K562 (cell line): Measurements from ENCODE around the gene CLP1. TPM values are rescaled to one million over a fixed set of nuclear protein-coding genes. Genes with fewer than 3 reads are reported as not detected.

Experiments used
- ATAC-seq: fragments of 200-7000 bp; cut with Tn5 transposase; 3 replicates; pipeline ENCODE4 v1.9.1; 2020; ENCODE audit warnings: moderate library complexity
- BruUV-seq: library from RNA; stranded (reverse); fragments of 400-500 nt; replicated peaks from 2 replicates; lab custom pipeline; 2021; lab: Mats Ljungman, UMichigan
- CTCF ChIA-PET: fragments of 300-600 bp; formaldehyde crosslinking; extraction: SDS; loops from one replicate; lab custom pipeline; 2021; ENCODE audit warnings: low intra/inter-chr PET ratio; lab: Yijun Ruan, JAX
- POLR2A ChIA-PET: fragments of 300-600, 350-650 bp; sonication (Branson Sonifier 250); formaldehyde crosslinking; extraction: SDS; loops from one replicate; lab custom pipeline; 2021; ENCODE audit warnings: antibody characterized with exemption, inconsistent platforms; lab: Yijun Ruan, JAX
- DNase-seq, 4 experiments: peaks; one replicate each; pipeline versions ENCODE4 v3.0.0 to v3.0.0-alpha.2; 2011 to 2018; ENCODE audit warnings: low spot score in 3 of 4, mixed read lengths in 3 of 4; ENCODE audit errors: extremely low read depth in 1 of 4
- FAIRE-seq: peaks from 2 replicates; lab custom pipeline; 2011; peaks lifted over from hg19 to GRCh38; lab: Jason Lieb, UNC
- H2AFZ ChIP-seq: 2 replicates; pipeline ENCODE4 v1.6.0; 2011; ENCODE audit warnings: low read depth, low read length, control low read depth, inconsistent platforms
- H3K27ac ChIP-seq: fragments of 200-600 bp; 3 replicates; pipeline ENCODE4 v1.8.0; 2011; ENCODE audit warnings: low read depth, mild to moderate bottlenecking, control low read depth, inconsistent platforms, low read length, moderate library complexity, mixed read lengths; ENCODE audit errors: extremely low read depth
- H3K27me3 ChIP-seq, 2 experiments: fragments of 300-600 bp in 1 of 2; 2 replicates in 1 of 2; 3 replicates in 1 of 2; pipeline versions ENCODE4 v1.6.0 to v1.8.0; 2011; ENCODE audit warnings: inconsistent platforms in 2 of 2, low read length in 2 of 2, mild to moderate bottlenecking in 1 of 2, mixed read lengths in 1 of 2, moderate library complexity in 1 of 2; ENCODE audit not compliant: control insufficient read depth in 2 of 2, insufficient read depth in 2 of 2
- H3K36me3 ChIP-seq: fragments of 300-600 bp; 3 replicates; pipeline ENCODE4 v1.8.0; 2011; ENCODE audit warnings: mild to moderate bottlenecking, low read length, inconsistent platforms; ENCODE audit not compliant: control insufficient read depth, insufficient read depth
- H3K4me1 ChIP-seq, 2 experiments: fragments of 200-600 bp in 1 of 2; replicated peaks in 1 of 2; 2 replicates in 1 of 2; 3 replicates in 1 of 2; pipeline versions ENCODE4 v1.5.1 to v1.8.0; 2011; ENCODE audit warnings: inconsistent platforms in 2 of 2, low read length in 2 of 2, mild to moderate bottlenecking in 1 of 2, mixed read lengths in 1 of 2, moderate library complexity in 1 of 2; ENCODE audit not compliant: control insufficient read depth in 2 of 2, insufficient read depth in 2 of 2
- H3K4me2 ChIP-seq: 2 replicates; pipeline ENCODE4 v1.6.1; 2011; ENCODE audit warnings: low read length, control low read depth, inconsistent platforms, mixed read lengths; ENCODE audit not compliant: insufficient read depth
- H3K4me3 ChIP-seq: fragments of 200-600 bp; sonication (generic), shearing (Covaris generic); 2 replicates; pipeline ENCODE4 v1.5.1; 2016; ENCODE audit warnings: control low read depth, inconsistent platforms
- H3K79me2 ChIP-seq: fragments of 200-600 bp; 3 replicates; pipeline ENCODE4 v1.8.0; 2011; ENCODE audit warnings: low read length, inconsistent platforms; ENCODE audit not compliant: control insufficient read depth, insufficient read depth
- H3K9ac ChIP-seq, 2 experiments: 2 replicates each; pipeline versions ENCODE4 v1.6.0 to v1.6.1; 2011; ENCODE audit warnings: low read depth in 2 of 2, low read length in 2 of 2, control low read depth in 1 of 2, inconsistent platforms in 1 of 2, mild to moderate bottlenecking in 1 of 2, mixed read lengths in 1 of 2; ENCODE audit not compliant: insufficient read depth in 1 of 2
- H3K9me1 ChIP-seq: one replicate; pipeline ENCODE4 v1.6.0; 2011; ENCODE audit warnings: inconsistent platforms, mild to moderate bottlenecking, low read length, moderate library complexity; ENCODE audit not compliant: control insufficient read depth, insufficient read depth
- H3K9me3 ChIP-seq: replicated peaks from 2 replicates; pipeline ENCODE4 v1.5.1; 2011; ENCODE audit warnings: low read depth, low read length, inconsistent platforms; ENCODE audit not compliant: control insufficient read depth, insufficient read depth
- H4K20me1 ChIP-seq: replicated peaks from 2 replicates; pipeline ENCODE4 v1.6.1; 2011; ENCODE audit warnings: low read length, inconsistent platforms, mixed read lengths; ENCODE audit not compliant: control insufficient read depth, insufficient read depth
- BRD9 ChIP-seq: fragments of 450-650 bp; IDR thresholded peaks from 2 replicates; pipeline ENCODE4 v1.6.1; 2018; ENCODE audit warnings: low read depth; ENCODE audit not compliant: partially characterized antibody
- L3MBTL2 ChIP-seq: fragments of 450-650 bp; IDR thresholded peaks from 2 replicates; pipeline ENCODE4 v1.6.1; 2016; ENCODE audit warnings: mild to moderate bottlenecking, moderate library complexity
- LEF1 ChIP-seq: fragments of 450-650 bp; IDR thresholded peaks from 2 replicates; pipeline ENCODE4 v1.6.1; 2016; ENCODE audit warnings: mild to moderate bottlenecking
- NFRKB ChIP-seq: fragments of 450-650 bp; IDR thresholded peaks from 2 replicates; pipeline ENCODE4 v1.6.1; 2016; ENCODE audit warnings: low read depth
- POLR2AphosphoS2 ChIP-seq: IDR thresholded peaks from 2 replicates; pipeline ENCODE4 v1.6.1; 2012; ENCODE audit warnings: low read length, improper control_type of control experiment
- WGBS: fragments of 100-300 bp; shearing (Covaris generic); methylation state at CpG from one replicate; pipeline ENCODE4 v1.1.6; 2016; ENCODE audit warnings: low coverage, mixed read lengths; ENCODE audit not compliant: insufficient coverage; ENCODE audit errors: missing lambda C conversion rate; 5-methylcytosine and 5-hydroxymethylcytosine counted together
- in situ Hi-C: fragments of 300-500 bp; cut with MboI; formaldehyde crosslinking; loops from 4 replicates; pipeline ENCODE4 v1.15.0; 2018; ENCODE audit warnings: inconsistent platforms, mixed read lengths
- intact Hi-C: fragments of 100-400 bp; cut with micrococcal nuclease; formaldehyde crosslinking; loops from 2 replicates; pipeline ENCODE4 v1.14.2; 2022
- polyA plus RNA-seq, 8 experiments: library from polyadenylated mRNA; depleted of rRNA in 4 of 8; stranded (reverse) in 5 of 8; unstranded in 3 of 8; fragments of >200 nt; fragmentation: Nextera tagmentation in 2 of 8; fragmentation: Illumina TruSeq in 1 of 8; extraction: Ambion mirVana in 2 of 8; extraction: Trizol in 1 of 8; gene quantifications; 2 replicates each; pipeline versions ENCODE4 v1.2.1 to v1.2.3, GENCODE V29; 2011 to 2014; ENCODE audit warnings: inconsistent platforms in 1 of 8, missing spikeins in 1 of 8
- total RNA-seq, 7 experiments: library from RNA; depleted of rRNA in 6 of 7; stranded (reverse); fragments of >200 nt in 6 of 7; fragmentation: Illumina TruSeq in 2 of 7; extraction: Trizol in 2 of 7; gene quantifications; 2 replicates each; pipeline versions ENCODE4 v1.2.1 to v1.2.3, GENCODE V29; 2011 to 2021; ENCODE audit warnings: low replicate concordance in 1 of 7
- TF ChIP-seq, protein P1 (sequence below), 2 experiments: fragments of 450-650 bp in 1 of 2; sonication (generic) in 1 of 2; formaldehyde crosslinking in 1 of 2; IDR thresholded peaks; 2 replicates each; pipeline versions ENCODE4 v1.7.1 to v1.9.0; 2016 to 2022; ENCODE audit warnings: inconsistent platforms in 1 of 2, mild to moderate bottlenecking in 1 of 2, missing genetic modification reagents in 1 of 2
- TF ChIP-seq, protein P2 (sequence below): fragments of 450-650 bp; IDR thresholded peaks from 2 replicates; pipeline ENCODE4 v1.7.0; 2016; ENCODE audit warnings: borderline replicate concordance

The CLP1 gene
- total and polyA plus RNA-seq, 9 of the 15 experiments (the other 6 are each of a cell fraction or from before 2014, with no cell fraction given) = 19.1 to 46.2 (median 27.8) TPM

DNA sequence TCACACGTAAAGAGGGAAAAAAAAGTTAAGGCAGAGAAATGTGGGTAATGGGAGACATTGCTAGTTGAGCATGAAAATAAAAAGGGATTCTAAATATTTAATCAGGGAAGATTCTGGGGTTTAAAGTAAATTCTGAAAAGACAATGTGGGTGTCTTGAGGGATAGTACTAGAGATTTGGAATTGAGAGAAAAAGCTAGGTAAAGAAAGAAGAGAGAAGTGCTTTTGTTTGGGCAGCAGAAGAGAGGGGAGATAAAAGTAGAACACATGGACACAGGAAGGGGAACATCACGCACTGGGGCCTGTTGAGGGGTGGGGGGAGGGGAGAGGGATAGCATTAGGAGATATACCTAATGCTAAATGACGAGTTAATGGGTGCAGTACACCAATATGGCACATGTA, 4.4 kb upstream of the CLP1 start:
- peak overlapping the region in 1 of 2 experiments; percentile 50; a peak in 2 of 4 replicates for H3K9ac ChIP-seq
- POLR2A ChIA-PET = no interaction called here
- CTCF ChIA-PET = no interaction called here
- DNase-seq = no peak
- peaks cover 7% of the 10 kb centered on the region for H3K79me2 ChIP-seq
- WGBS = 36% methylated on average over 1 of the region's 3 CpGs
- no peaks in the 10 kb centered on the region; the same call in 1 of the 2 replicates for H4K20me1 ChIP-seq
- H3K27ac ChIP-seq = peak overlapping the region; percentile 30; the same call in 2 of the 3 replicates
- peak overlapping the region; percentile 39; the same call in 1 of the 2 replicates for H3K4me2 ChIP-seq
- no peaks in the 10 kb centered on the region for H3K9me1 ChIP-seq
- H3K4me1 ChIP-seq = peaks cover 25 to 26% of the 10 kb centered on the region in 2 experiments; a peak in 4 of 5 replicates
- H3K36me3 ChIP-seq = no peaks in the 10 kb centered on the region; the same call in 2 of the 3 replicates
- FAIRE-seq = no peak
- H2AFZ ChIP-seq = peak overlapping the region; percentile 93
- intact Hi-C loops = no loop called here
- H3K9me3 ChIP-seq = no peaks in the 10 kb centered on the region
- in situ Hi-C loops = loop anchor here (25.0 kb wide), 1 partner anchor 859 kb away; the partner anchor contains the start of gene OR5B21
- BruUV-seq = no TSS peak
- H3K4me3 ChIP-seq = no peak overlapping the region
- no peaks in the 10 kb centered on the region for H3K27me3 ChIP-seq
- no peak for ATAC-seq
- TF ChIP-seq NFRKB = peak; percentile 60; the same call in 1 of the 2 replicates
- peak; percentile 37 for TF ChIP-seq BRD9
- TF ChIP-seq, protein P1, sequence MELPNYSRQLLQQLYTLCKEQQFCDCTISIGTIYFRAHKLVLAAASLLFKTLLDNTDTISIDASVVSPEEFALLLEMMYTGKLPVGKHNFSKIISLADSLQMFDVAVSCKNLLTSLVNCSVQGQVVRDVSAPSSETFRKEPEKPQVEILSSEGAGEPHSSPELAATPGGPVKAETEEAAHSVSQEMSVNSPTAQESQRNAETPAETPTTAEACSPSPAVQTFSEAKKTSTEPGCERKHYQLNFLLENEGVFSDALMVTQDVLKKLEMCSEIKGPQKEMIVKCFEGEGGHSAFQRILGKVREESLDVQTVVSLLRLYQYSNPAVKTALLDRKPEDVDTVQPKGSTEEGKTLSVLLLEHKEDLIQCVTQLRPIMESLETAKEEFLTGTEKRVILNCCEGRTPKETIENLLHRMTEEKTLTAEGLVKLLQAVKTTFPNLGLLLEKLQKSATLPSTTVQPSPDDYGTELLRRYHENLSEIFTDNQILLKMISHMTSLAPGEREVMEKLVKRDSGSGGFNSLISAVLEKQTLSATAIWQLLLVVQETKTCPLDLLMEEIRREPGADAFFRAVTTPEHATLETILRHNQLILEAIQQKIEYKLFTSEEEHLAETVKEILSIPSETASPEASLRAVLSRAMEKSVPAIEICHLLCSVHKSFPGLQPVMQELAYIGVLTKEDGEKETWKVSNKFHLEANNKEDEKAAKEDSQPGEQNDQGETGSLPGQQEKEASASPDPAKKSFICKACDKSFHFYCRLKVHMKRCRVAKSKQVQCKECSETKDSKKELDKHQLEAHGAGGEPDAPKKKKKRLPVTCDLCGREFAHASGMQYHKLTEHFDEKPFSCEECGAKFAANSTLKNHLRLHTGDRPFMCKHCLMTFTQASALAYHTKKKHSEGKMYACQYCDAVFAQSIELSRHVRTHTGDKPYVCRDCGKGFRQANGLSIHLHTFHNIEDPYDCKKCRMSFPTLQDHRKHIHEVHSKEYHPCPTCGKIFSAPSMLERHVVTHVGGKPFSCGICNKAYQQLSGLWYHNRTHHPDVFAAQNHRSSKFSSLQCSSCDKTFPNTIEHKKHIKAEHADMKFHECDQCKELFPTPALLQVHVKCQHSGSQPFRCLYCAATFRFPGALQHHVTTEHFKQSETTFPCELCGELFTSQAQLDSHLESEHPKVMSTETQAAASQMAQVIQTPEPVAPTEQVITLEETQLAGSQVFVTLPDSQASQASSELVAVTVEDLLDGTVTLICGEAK (IDR thresholded peaks at IDR 0.05) = peak; percentile 47
- TF ChIP-seq, protein P1 (CRISPR knock-in tag; IDR thresholded peaks at IDR 0.05) = no peak
- 0 out of 2 replicates have a peak, but pooled peaks have one; percentile 14 for TF ChIP-seq L3MBTL2
- no peak for TF ChIP-seq POLR2AphosphoS2
- TF ChIP-seq LEF1 = peak; percentile 32; the same call in 1 of the 2 replicates
- TF ChIP-seq, protein P2, sequence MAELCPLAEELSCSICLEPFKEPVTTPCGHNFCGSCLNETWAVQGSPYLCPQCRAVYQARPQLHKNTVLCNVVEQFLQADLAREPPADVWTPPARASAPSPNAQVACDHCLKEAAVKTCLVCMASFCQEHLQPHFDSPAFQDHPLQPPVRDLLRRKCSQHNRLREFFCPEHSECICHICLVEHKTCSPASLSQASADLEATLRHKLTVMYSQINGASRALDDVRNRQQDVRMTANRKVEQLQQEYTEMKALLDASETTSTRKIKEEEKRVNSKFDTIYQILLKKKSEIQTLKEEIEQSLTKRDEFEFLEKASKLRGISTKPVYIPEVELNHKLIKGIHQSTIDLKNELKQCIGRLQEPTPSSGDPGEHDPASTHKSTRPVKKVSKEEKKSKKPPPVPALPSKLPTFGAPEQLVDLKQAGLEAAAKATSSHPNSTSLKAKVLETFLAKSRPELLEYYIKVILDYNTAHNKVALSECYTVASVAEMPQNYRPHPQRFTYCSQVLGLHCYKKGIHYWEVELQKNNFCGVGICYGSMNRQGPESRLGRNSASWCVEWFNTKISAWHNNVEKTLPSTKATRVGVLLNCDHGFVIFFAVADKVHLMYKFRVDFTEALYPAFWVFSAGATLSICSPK = no peak
